Stimulated activated CD8-positive, alpha-beta memory T cell treated with anti-CD3 and anti-CD28 coated beads, Interleukin-4, amount 100 ng/mL, for 48 hours (primary cell): Measurements from ENCODE around the gene PLEKHG4B.

Experiments used
- DNase-seq: peaks from one replicate; pipeline ENCODE4 v3.0.0-alpha.2; 2020

Gene PLEKHG4B

DNA sequence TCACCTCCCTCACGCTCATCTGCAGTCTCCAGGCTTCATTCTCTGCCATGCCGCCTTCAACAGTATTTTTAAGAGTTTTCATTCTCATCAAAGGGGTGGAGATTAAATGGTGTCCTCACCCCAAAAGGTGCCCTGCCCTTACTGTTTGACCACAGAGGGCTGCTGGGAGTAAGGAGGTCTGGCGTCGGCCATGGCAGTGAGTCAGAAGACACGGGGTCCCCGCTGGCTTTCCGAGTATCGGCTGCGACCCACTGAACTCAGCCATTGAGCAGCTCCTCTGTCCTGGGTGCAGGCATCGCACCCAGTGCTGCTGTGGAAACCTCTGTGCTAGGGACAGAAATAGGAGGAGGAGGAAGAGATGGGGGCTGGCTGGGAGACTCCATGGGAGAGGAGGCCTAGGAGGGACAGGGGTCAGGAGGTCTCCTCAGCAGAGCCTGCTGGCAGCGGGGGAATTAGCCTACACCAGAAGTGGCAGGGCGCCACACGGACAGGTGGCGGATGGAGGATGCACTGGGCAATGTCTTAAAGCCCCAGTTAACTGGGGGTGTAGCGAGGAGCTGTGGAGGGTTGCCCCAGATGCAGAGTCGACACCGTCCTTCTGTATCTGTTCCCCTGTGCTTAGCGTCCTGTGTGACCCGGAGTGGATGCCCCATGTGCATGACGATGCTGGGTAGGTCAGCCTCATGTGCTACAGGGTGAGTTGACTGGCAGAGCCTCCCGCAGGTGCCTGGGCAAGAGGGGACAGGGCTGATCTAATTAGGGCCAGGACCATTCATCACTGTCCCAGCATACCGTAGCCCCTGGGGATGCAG lies 15.4 kb upstream of the PLEKHG4B start:
- DNase-seq = no peak

DNA sequence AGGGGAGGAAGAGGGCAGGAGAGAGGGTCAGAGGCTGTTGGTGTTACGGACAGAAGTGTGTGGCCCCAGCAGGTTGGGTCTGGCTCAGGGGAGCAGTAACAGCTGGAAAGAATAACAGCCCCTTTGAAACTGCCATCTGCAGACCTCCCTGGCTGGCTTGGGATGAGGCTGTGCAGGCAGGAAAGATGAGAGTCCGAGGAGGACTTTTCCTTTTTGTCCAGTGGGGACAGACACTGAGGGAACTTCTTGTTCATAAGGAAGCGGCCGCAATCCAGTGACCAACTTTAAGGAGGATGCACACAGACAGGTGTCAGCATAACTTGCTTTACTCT lies 14.8 kb upstream of the PLEKHG4B start:
- no peak for DNase-seq

DNA sequence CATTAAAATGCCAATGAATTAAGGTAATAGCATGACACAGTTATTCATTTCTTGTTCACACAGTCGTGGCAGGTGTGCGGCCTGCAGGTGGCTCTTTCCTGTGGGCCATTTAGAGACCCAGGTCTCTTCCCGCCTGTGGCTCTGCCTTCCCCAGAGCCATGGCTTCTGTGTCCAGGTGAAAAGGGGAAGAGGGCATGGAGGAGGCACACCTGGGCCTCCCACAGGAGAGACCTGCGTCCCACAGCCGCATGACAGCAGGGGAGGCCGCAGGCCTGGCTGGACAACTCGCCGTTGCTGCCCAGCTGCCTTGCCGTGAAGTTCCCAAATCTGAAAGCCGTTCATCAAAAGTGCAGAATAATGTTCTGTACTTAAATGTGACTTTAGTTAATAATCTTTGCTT lies 14.4 kb upstream of the PLEKHG4B start:
- no peak for DNase-seq

DNA sequence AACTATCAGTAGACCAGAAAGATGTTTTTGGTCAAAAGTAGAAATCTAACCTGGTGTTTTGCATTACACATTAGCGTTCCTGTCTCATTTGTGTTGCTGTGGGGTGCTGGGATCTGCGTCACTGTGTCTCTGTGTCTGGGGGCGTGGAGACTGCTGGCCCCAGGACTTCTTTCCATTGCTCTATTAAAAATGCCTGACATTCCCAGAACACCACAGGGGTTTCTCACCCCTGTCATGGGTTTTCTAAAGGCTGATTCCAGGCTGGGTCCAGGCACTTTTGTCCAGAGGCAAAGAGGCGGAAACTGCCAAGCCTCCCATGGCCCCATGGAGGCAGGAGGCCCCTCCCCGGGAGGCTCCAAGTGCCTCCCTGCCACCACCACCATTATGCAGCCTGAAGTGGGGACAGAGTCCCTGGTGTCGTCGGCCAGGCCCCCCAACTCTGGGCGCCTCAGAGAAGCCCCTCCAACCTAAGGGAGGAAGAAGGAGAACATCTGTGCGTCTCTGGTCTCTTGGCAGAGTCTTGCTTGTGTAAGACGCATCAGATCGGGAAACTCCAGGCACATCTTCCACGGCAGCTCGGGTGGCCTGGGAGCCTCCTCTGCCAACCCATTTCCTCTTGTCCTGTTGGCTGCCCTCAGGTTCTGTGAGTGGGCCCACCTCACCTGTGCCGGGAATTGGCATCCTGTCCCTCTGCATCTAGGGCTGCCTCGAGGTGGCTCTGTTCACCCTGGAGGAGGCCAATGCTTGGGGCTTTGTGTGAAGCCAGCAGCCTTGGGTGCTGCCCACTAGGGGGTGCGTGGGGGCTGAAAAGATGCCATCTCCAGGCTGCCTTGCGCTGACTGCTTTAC lies 13.8 kb upstream of the PLEKHG4B start:
- peak; percentile 51 for DNase-seq

DNA sequence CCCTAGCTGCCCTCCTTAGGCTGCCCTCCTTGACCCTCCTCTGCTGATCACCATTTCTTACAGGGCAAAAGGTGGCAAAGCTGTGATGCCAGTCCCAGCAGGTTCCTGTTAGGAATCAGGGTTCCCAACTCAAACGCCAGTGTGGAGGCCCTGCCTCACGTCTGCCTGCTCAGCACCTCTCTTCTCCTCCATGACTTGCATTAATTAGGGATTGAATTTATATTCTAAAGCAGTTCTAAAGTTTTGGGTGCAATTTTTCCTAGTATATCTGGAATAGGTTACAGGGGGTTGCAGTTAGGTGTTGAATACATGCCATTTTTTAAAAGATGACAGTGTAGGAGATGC lies 13.2 kb upstream of the PLEKHG4B start:
- no peak for DNase-seq

DNA sequence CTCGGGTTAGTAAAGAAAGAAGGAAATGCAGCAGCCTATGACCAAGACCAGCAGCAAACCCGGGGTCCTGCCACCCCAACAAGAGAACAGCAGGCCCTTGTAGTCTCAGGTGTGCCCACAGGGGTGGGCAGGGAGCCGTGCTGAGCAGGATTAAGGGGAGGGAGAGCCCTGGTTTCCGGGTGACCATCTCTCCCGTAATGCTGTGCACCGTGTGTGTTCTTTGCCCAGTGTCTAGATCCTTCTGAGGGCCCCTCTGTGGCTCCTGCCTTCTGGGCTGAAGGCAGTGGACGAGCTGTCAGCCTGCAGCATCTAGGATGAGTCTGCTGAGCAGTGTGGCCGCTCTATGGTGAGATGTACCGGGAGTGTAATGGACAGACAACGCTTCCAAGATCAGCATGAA lies 12.7 kb upstream of the PLEKHG4B start:
- DNase-seq = no peak

DNA sequence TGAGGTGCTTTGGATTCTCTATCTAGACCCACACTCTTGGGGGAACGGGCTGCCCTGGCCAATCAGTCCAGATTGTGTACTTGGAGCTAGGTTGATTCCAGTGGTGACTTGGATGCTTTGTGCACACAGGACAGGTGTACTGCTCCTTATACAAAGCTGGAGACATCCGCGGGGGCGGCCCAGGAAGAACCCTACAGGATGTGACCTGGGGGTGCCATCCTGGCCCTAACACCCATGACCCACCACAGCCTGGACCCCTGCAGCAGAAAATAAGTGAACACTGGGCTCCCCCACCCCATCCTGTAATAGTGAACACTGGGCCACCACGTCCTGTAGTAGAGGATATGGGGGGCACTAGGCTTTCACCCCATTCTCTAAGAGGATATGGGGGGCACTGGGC lies 12.1 kb upstream of the PLEKHG4B start:
- DNase-seq = no peak

DNA sequence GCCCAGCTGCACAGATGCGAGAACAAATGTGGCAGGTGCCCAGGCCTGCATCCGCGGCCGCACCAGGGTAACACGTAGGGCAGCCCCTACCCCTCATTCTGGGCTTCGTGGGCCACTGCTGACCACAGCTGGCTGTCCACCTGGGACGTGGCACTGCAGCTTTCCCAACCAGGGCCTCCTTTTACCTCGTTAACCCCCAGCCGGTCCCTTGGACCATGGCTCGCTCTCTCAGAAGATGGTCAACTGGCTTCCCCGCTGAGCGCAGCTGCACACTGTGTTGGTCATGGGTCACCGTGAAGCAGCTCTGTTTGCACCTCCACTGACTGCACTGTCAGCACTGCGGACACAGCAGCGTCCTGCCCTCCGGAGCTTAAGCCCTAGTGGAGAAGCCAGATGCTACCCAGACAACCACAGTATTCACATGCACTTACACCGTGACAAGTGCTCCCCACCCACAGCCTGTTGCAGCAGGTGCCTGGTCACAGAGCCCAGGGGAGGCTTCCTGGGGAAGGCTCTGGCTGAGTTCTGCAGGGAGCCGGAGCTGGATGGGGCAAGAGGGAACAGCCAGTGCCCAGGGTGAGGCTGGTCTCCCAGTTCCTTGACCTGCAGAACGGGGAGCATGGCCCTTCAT lies 10.5 kb upstream of the PLEKHG4B start:
- no peak for DNase-seq

DNA sequence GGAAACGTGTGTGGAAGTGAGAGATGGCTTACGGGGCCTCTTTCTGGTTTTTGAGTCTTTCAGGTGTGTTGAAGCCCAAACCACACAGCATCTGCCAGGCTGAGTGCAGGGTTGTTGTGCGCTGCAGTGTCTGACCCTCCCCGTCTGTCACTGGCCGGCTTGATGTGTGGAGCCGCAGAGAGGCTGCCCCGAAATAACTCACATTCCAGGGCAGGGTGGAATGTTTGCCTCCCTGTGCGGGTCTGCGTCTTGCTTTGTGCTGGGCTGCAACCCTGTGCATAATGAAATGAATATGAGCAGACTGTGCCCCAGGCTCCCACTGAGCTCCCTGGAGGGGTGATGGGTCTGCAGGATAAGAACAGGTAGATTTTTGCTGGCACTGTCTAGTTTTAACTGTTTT lies 9.9 kb upstream of the PLEKHG4B start:
- DNase-seq = no peak

DNA sequence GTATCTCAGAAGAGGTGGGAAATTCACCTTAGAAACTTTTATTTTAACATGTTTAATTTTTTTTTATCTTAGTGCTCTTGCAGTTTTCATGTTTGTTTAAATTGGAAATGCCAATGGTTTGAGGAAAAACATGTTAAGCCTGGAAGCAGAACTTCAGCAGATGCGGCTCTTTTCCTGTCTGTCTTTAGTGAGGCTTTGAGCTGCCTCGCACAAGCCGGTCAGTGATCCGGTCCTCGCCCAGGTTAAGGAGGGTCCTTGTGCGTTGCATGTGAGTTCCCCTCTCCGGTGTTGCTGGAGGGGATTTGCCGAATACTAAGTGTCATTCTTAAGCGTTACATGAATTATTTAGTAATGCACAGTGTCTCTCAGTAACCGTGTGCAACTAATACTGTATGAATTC lies 9.4 kb upstream of the PLEKHG4B start:
- DNase-seq = no peak

DNA sequence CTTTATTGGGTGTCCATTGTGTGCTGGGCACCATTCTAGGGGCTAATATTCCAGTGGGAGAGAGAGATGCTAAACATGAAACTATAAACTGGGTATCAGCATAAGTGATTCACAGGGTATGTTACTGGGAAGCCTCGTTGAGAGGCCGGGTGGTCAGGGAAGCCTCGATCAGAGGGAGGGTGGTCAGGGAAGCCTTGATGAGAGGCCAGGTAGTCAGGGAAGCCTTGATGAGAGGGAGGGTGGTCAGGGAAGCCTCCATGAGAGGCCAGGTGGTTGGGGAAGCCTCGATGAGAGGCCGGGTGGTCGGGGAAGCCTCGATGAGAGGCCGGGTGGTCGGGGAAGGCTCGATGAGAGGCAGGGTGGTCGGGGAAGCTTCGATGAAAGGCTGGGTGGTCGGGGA lies 8.9 kb upstream of the PLEKHG4B start:
- no peak for DNase-seq

DNA sequence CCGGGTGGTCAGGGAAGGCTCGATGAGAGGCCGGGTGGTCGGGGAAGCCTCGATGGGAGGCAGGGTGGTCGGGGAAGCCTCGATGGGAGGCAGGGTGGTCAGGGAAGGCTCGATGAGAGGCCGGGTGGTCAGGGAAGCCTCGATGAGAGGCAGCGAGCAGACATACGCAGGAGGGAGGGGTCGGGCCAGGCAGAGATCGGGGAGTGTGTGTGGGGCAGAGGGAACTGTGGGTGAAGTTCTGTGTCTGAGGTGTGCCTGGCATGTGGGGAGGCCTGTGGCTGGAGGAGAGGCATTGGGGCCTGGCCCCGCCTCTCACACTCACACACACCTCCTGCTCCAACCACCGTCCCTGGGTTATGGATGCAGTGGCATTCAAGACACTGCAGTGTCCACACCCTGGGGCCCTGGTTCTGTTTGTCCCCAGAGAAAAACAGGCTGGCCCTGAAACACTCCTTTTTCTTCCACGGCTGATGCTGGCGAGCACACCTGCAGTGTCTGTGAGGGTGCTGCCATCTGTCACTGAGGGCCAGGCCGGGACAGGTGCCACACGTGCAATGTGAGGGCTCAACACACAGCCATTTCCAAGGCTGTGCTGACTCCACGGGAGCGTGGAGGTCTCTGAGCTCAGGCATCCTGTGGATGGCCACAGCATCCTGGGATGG lies 6.5 kb upstream of the PLEKHG4B start:
- no peak for DNase-seq

DNA sequence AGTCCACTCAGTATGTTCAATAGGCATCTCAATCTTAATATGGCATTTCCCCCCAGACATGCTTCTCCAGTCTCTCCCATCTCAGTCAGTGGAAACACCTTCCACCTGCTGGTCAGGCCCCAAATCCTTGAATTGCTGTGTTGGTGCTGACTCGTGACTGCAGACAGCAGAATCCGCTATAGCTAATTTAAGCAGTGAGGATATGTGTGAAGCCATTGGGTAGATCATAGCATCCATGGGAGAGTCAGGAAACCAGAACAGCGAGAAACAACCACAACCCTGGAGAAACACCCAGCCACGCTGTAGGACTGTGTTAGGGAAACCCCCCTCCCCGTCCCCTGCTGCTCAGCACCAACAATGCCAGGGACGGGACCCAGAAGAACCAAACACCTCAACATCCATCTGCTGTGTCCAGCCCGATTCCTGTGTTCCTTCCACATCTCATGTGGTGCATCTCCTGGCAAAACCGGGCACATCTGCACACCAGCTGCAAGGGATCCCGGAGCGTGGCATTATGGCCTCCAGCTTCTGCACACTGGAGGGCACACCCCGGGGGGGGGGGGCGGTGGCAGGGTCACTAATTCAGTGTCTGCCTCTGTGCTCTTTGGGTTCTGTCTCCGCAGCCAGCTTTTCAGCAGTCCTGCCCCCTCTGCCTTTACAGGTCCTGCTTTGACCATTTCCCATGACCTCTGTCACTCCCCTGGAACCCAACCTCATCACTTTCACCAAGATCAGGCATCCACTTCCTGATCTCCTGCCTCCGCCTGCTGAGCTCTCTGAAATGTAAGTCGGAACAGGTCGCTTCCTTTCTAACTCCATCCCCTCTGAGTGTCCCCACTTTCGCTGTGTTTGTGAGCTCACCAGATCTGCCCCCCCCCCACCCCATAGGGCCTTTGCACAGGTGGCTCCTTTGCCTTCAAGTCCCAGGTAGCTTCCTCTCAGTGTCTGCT lies 2.4 kb upstream of the PLEKHG4B start:
- DNase-seq = no peak

DNA sequence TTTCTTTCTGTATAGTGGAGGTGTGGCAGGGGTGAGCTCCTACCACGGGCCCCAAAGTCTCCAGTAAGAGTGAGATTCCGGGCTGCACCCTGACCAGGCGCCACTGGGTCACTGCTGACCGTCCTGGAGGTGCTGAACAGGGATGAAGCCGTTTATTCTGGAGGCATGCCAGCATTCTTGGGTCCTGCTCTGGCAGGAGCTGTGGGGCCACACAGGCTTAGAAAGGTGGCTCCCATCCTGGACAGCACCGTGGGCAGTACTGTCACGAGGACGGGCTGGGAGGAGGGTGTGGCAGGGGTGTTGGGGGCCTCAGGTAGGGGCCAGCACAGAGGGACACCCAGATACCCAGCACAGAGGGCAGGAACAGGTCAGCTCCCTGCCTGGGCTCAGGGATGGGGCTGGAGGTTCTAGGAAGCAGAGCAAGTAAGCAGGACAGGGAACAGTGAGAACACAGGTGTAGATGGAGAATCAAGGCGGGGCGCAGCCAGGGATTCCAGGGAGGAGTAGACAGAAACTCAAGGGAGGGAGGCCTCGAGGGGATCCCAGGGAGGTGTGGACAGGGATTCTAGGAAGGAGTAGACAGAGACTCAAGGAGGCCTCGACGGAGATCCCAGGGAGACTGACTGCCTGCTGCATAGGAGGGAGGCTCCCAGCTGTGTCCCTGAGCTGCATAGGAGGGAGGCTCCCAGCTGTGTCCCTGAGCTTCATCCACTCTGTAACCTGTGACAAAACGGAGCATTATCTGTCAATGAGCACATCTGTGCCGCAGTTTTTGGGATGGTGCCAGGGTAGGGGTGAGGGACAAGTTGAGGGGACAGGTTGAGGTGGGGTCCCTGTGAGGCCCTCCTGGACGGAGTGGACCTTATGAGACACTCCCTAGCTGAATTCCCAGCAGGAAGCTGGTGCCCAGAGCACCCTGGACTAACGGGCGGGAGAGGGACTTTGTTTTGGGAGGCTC lies 1.1 kb upstream of the PLEKHG4B start:
- no peak for DNase-seq

DNA sequence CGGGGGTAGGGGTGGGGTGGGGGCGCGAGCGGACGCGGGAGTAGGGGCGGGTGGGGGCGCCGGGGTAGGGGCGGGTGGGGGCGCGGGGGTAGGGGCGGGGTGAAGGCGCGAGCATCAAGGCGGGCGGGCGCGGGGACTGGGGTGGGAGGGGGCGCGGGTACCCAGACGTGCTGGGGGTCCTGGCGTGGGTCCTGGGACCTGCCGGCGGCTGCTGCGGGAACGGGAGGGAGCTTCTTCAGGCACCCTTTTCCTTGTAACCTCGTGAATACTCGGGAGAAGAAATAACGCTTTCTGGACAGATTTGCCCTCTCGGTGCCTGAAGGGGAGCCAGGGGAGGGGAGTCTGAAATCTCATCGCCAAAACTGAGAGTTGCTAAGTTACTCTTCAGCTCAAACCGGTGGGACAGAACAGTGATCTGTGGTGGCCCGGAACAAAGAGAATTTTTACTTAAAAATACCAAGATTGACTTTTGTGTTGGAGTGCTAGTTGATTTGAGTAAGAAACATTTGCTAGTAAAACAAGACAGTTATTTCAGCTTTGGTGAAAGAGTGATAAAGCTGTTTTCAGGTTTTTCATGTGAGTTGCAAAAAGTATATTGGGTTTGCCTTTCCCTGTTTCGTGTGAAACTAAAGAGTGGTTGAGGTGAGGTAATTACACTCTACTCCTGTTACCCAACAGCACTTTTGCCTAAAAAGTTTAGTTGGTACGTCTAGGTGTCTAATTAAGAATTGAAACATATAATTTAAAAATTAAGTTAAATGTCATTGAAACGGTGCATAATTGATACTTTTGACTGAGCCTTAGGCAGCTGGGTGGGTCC lies 643 bp downstream of the PLEKHG4B start:
- DNase-seq = peak; percentile 13

DNA sequence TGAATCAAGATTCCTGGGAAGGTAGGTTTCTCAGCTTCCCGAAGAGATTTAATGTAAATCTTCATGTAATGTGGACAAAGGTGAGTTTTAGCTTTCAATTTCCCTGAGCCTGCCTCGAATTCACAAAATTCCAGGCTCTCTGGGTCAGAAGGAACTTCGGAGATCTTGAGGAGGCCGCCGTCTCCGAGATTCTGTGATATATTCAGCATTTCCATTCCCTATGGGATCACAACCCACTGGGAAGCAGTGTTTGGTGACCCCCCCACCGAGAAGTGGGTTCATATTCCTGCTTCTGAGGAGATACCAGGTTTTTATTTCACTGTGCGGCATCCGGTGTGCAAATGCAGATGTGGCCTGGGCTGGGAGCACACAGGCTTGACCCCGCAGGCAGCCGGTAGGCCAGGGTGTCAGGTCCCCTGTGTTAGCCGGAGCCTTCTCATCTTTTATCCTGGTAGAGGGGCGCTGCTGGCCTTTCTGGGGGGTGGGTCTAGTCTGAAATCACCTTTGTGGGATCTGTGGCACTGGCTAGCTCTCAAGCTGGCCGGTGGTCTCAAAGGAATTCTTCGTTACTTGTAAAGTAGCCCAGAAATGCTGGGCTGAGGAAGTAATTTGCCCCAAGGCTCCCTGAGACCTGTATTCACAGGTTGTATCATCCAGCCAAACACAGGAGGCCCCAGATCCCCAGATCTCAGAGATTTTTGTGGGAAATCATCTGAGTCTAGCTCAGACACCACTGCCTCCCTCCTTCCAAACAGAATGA lies 1.4 kb downstream of the PLEKHG4B start:
- no peak for DNase-seq

DNA sequence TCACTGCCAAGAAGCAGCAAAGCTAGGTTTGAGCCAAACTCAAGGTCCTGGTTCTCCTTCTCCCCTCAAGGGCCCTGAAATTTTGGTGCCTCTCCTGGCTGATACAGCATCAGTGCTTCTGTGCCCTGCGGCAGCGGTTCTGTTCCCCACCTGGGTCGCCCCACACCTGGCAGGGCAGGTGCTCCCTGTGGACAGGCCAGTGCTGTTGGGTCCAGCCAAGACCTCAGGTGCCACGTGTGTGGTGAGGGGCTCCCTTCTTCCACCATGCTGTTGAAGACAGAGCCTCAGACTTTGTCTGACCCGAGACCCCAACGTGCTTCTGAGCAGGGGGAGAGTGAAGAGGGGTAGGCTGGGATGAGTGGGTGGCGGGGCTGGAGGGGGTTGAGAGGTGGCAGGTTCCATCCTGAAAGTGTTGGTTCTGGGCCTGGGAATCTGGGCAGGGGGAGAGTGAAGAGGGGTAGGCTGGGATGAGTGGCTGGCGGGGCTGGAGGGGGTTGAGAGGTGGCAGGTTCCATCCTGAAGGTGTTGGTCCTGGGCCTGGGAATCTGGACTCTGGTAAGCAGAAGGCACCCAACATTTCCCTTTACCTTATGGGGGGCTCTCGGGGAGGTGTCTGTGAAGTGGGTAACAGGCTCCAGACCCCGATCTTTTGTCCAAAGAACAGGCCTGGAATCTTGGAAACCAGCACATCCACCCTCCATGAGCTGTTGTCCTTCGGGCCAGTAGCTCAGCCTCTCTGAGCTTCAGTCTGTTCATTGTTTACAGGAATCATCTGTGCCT lies 2.3 kb downstream of the PLEKHG4B start:
- DNase-seq = no peak

DNA sequence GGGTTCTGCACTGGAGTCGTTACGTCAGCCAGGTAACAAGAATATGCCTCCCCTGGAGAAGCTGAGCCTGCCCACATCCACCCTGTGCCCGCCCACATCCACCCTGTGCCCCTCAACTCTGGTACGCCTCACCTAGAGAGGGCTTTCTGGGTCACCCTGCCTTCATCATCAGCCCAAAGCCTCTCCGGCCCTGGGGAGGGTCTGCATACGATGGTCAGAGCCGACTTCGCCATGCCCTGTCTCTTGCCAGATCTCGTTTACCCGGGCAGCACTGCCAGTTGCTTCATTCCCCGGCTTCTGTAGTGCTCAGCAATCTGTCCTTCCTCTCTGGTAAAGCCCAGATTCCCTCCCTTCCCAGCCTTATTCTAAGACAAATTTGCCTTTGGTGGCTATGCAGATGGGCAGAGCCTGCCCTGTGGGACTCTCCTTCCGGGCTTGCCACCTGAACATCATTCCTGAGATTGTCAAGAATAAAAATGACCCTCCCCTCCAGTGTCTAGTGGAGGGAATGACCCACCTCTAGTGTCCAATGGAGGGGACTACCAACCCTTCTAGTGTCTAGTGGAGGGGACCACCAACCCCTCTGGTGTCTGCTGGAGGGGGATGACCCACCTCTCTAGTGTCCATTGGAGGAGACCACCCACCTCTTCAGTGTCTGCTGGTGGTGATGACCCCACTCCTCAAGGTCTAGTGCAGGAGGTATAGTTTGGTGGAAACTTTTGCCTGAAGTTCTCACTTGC lies 3.4 kb downstream of the PLEKHG4B start:
- DNase-seq = no peak
